Caco-2 (cell line): ENCODE data around the gene PCDHGB7. TPM values are rescaled to one million over a fixed set of nuclear protein-coding genes. Genes with fewer than 3 reads are reported as not detected.
"Not testable (repeated sequence)": the region's sequence is repeated elsewhere in the genome, so short reads cannot be mapped to it uniquely, and the experiment has no call there.

Source experiments
- BruUV-seq: library from RNA; stranded (reverse); fragments of 400-500 nt; replicated peaks from 2 replicates; lab custom pipeline; 2021; lab: Mats Ljungman, UMichigan
- CTCF ChIA-PET: fragments of 300-600 bp; sonication (Branson Sonifier 250); formaldehyde crosslinking; loops from one replicate; lab custom pipeline; 2022; ENCODE audit warnings: antibody characterized with exemption; lab: Charles Lee
- POLR2A ChIA-PET: fragments of 300-600 bp; sonication (Branson Sonifier 250); formaldehyde crosslinking; loops from one replicate; lab custom pipeline; 2022; ENCODE audit warnings: antibody characterized with exemption; lab: Charles Lee
- DNase-seq, 2 experiments: peaks; one replicate each; pipeline versions ENCODE4 v3.0.0 to v3.0.0-alpha.2; 2020 to 2022
- H3K27me3 ChIP-seq: replicated peaks from 2 replicates; pipeline ENCODE4 v1.6.0; 2011; ENCODE audit warnings: low read length; ENCODE audit not compliant: control insufficient read depth, insufficient read depth
- H3K36me3 ChIP-seq: 2 replicates; pipeline ENCODE4 v1.5.1; 2011; ENCODE audit warnings: low read length; ENCODE audit not compliant: control insufficient read depth, insufficient read depth
- H3K4me1 ChIP-seq: fragments of 250-450 bp; sonication (Bioruptor Pico); 2 replicates; pipeline ENCODE4 v1.5.1; 2020; ENCODE audit warnings: mild to moderate bottlenecking
- H3K4me3 ChIP-seq: 2 replicates; pipeline ENCODE4 v1.5.1; 2011; ENCODE audit warnings: low read depth, mild to moderate bottlenecking, control low read depth, low read length
- H3K9me3 ChIP-seq: fragments of 250-450 bp; sonication (Bioruptor Pico); 2 replicates; pipeline ENCODE4 v1.5.1; 2020; ENCODE audit warnings: mild to moderate bottlenecking, moderate library complexity
- H3K27ac Mint-ChIP-seq: one replicate; pipeline ENCODE4 v1.8.0; 2022; ENCODE audit warnings: mixed read lengths; ENCODE audit not compliant: unreplicated experiment
- H3K27me3 Mint-ChIP-seq: one replicate; pipeline ENCODE4 v1.8.0; 2022; ENCODE audit warnings: mixed read lengths; ENCODE audit not compliant: insufficient read depth, unreplicated experiment
- H3K36me3 Mint-ChIP-seq: one replicate; pipeline ENCODE4 v1.8.0; 2022; ENCODE audit warnings: mild to moderate bottlenecking, mixed read lengths; ENCODE audit not compliant: insufficient read depth, unreplicated experiment
- H3K4me1 Mint-ChIP-seq: one replicate; pipeline ENCODE4 v1.8.0; 2022; ENCODE audit warnings: low read depth, mixed read lengths; ENCODE audit not compliant: unreplicated experiment
- H3K4me3 Mint-ChIP-seq: one replicate; pipeline ENCODE4 v1.8.0; 2022; ENCODE audit warnings: mild to moderate bottlenecking, moderate library complexity, mixed read lengths; ENCODE audit not compliant: unreplicated experiment
- H3K9me3 Mint-ChIP-seq: one replicate; pipeline ENCODE4 v1.8.0; 2022; ENCODE audit warnings: mixed read lengths; ENCODE audit not compliant: unreplicated experiment
- intact Hi-C: fragments of 100-400 bp; cut with micrococcal nuclease; formaldehyde crosslinking; loops from one replicate; pipeline ENCODE4 v1.10.0; 2022; ENCODE audit not compliant: unreplicated experiment
- total RNA-seq: library from RNA; stranded (reverse); gene quantifications from 2 replicates; pipeline ENCODE4 v1.2.3, GENCODE V29; 2022
- TF ChIP-seq, protein P1 (sequence below), 2 experiments: fragments of 200-600 bp in 1 of 2; IDR thresholded peaks; 1 replicate in 1 of 2; 2 replicates in 1 of 2; pipeline versions ENCODE4 v1.5.1 to v1.8.0; 2011 to 2022; ENCODE audit warnings: antibody characterized with exemption in 1 of 2, control low read depth in 1 of 2, inconsistent platforms in 1 of 2, low read depth in 1 of 2, low read length in 1 of 2, mild to moderate bottlenecking in 1 of 2, moderate library complexity in 1 of 2; ENCODE audit not compliant: insufficient read depth in 1 of 2, severe bottlenecking in 1 of 2, unreplicated experiment in 1 of 2

PCDHGB7 gene
- total RNA-seq, 1 experiment from 2014 or later, result 2.4 TPM

DNA sequence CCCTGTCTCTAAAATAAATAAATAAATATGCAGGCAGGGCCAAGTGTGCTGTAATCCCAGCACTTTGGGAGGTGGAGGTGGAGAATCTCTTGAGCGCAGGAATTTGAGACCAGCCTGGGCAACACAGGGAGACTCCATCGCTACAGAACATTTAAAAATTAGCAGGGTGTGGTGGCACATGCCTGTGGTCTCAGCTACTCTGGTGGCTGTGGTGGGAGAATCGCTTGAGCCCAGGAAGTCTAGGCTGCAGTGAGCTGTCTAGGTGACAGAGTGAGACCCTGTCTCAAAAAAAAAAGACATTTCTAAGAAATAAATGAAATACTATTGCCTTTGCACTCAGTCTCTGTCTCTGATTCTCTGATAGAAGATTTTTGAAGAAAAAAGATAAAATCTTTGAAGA, 5.9 kb upstream of the PCDHGB7 start:
- Histone ChIP-seq H3K36me3 (no peaks in the 10 kb centered on the region), H3K9me3 (peaks cover 10% of the 10 kb centered on the region), H3K27me3 (no peaks in the 10 kb centered on the region), H3K4me3 (no peak overlapping the region), H3K4me1 (no peaks in the 10 kb centered on the region)
- POLR2A ChIA-PET, result no interaction called here
- H3K36me3 Mint-ChIP-seq, result peaks cover 4% of the 10 kb centered on the region
- intact Hi-C loops, result loop anchor here (5.0 kb wide), 1 partner anchor 89 kb away; the partner anchor contains the start of gene TAF7
- H3K9me3 Mint-ChIP-seq, result peaks cover 35% of the 10 kb centered on the region
- CTCF ChIA-PET, result no interaction called here
- H3K27ac Mint-ChIP-seq, result no peak overlapping the region
- TF ChIP-seq, protein P1, sequence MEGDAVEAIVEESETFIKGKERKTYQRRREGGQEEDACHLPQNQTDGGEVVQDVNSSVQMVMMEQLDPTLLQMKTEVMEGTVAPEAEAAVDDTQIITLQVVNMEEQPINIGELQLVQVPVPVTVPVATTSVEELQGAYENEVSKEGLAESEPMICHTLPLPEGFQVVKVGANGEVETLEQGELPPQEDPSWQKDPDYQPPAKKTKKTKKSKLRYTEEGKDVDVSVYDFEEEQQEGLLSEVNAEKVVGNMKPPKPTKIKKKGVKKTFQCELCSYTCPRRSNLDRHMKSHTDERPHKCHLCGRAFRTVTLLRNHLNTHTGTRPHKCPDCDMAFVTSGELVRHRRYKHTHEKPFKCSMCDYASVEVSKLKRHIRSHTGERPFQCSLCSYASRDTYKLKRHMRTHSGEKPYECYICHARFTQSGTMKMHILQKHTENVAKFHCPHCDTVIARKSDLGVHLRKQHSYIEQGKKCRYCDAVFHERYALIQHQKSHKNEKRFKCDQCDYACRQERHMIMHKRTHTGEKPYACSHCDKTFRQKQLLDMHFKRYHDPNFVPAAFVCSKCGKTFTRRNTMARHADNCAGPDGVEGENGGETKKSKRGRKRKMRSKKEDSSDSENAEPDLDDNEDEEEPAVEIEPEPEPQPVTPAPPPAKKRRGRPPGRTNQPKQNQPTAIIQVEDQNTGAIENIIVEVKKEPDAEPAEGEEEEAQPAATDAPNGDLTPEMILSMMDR (IDR thresholded peaks at IDR 0.05; ENCODE audit: insufficient read depth in 1 of 2, low read depth in 1 of 2, low read length in 1 of 2, severe bottlenecking in 1 of 2, unreplicated experiment in 1 of 2), result no peak
- no peaks in the 10 kb centered on the region for H3K4me1 Mint-ChIP-seq
- H3K27me3 Mint-ChIP-seq, result no peaks in the 10 kb centered on the region
- no peak for DNase-seq
- no TSS peak for BruUV-seq
- H3K4me3 Mint-ChIP-seq, result no peak overlapping the region

DNA sequence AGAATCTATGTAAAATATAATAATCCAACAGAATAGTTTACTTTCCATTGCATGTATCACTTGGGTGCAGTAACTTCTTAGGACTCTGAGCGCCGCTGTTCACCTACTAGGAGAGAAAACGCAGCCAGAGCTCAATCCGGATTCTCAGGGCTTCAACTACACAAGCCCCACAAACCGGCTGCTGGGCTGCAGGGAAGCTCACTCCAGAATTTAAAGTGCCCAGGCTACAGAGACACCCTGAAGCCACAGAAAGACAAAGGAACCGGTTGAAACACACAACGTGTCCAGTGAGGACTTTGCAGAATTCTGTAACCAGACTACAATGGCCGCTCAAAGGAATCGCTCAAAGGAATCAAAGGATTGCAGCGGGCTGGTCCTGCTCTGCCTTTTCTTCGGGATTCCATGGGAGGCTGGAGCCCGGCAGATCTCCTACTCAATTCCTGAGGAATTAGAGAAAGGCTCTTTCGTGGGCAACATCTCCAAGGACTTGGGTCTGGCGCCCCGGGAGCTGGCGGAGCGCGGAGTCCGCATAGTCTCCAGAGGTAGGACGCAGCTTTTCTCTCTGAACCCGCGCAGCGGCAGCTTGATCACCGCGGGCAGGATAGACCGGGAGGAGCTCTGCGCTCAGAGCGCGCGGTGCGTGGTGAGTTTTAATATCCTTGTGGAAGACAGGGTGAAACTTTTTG, 4.5 kb upstream of the PCDHGB7 start, which contains the start of gene PCDHGA10:
TSS of gene PCDHGA10 (plus strand) at position 134 of the 686 bp plus-strand sequence. CDS start at position 323, 189 bp downstream.
- POLR2A ChIA-PET, result interaction anchor here (1.4 kb wide), 1 partner anchor 92 kb away, joined by 4 read pairs; the partner anchor contains the start of gene TAF7
- DNase-seq, result peak in 1 of 2 experiments; percentile 50
- Mint-ChIP-seq H3K4me1 (no peaks in the 10 kb centered on the region), H3K9me3 (peaks cover 37% of the 10 kb centered on the region), H3K27ac (no peak within 1 kb of the TSS), H3K36me3 (peaks cover 8% of the 10 kb centered on the region), H3K4me3 (peak within 1 kb of the TSS; percentile 86), H3K27me3 (no peaks in the 10 kb centered on the region)
- Histone ChIP-seq H3K4me1 (no peaks in the 10 kb centered on the region), H3K36me3 (no peaks in the 10 kb centered on the region), H3K4me3 (peak within 1 kb of the TSS; percentile 49), H3K27me3 (no peaks in the 10 kb centered on the region), H3K9me3 (peaks cover 11% of the 10 kb centered on the region)
- intact Hi-C loops, result loop anchor here (1.0 to 5.0 kb wide), 4 partner anchors 91 to 147 kb away; partner anchors contain the start of gene TAF7
- CTCF ChIA-PET, result interaction anchor here (0.9 to 2.1 kb wide), 8 partner anchors 87 to 190 kb away, joined by 3 to 16 read pairs (median 4); partner anchors contain the start of gene PCDHB14
- TSS peak; percentile 19 for BruUV-seq
- TF ChIP-seq, protein P1 (IDR thresholded peaks at IDR 0.05; ENCODE audit: insufficient read depth in 1 of 2, low read depth in 1 of 2, low read length in 1 of 2, severe bottlenecking in 1 of 2, unreplicated experiment in 1 of 2), result peak; percentile 50 to 55

DNA sequence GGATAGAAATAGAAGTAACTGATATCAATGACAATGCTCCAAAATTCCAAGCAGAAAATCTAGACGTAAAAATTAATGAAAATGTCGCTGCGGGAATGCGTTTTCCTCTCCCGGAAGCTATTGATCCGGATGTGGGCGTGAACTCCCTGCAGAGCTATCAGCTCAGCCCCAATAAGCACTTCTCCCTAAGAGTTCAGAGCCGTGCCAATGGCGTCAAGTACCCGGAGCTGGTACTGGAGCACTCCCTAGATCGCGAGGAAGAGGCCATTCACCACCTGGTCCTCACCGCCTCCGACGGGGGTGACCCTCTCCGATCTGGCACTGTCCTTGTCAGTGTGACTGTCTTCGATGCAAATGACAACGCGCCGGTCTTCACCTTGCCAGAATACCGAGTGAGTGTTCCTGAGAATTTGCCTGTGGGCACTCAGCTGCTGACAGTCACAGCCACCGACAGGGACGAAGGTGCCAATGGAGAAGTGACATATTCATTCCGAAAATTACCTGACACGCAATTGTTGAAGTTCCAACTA, 3.9 kb upstream of the PCDHGB7 start:
- Histone ChIP-seq H3K9me3 (peaks cover 11% of the 10 kb centered on the region), H3K4me3 (peak overlapping the region; percentile 49), H3K4me1 (no peaks in the 10 kb centered on the region), H3K27me3 (no peaks in the 10 kb centered on the region), H3K36me3 (no peaks in the 10 kb centered on the region)
- TF ChIP-seq, protein P1 (IDR thresholded peaks at IDR 0.05; ENCODE audit: insufficient read depth in 1 of 2, low read depth in 1 of 2, low read length in 1 of 2, severe bottlenecking in 1 of 2, unreplicated experiment in 1 of 2), result no peak
- CTCF ChIA-PET, result interaction anchor here (1.1 to 2.1 kb wide), 6 partner anchors 102 to 190 kb away, joined by 4 to 16 read pairs (median 6); partner anchors contain the start of gene PCDHB14
- H3K4me1 Mint-ChIP-seq, result no peaks in the 10 kb centered on the region
- peaks cover 42% of the 10 kb centered on the region for H3K9me3 Mint-ChIP-seq
- no peak for DNase-seq
- POLR2A ChIA-PET, result interaction anchor here (1.4 kb wide), 1 partner anchor 93 kb away, joined by 4 read pairs; the partner anchor contains the start of gene TAF7
- BruUV-seq, result no TSS peak
- H3K27ac Mint-ChIP-seq, result no peak overlapping the region
- peak overlapping the region; percentile 86 for H3K4me3 Mint-ChIP-seq
- intact Hi-C loops, result loop anchor here (1.0 to 5.0 kb wide), 3 partner anchors 91 to 147 kb away; partner anchors contain the start of gene TAF7
- no peaks in the 10 kb centered on the region for H3K27me3 Mint-ChIP-seq
- H3K36me3 Mint-ChIP-seq, result peaks cover 14% of the 10 kb centered on the region

DNA sequence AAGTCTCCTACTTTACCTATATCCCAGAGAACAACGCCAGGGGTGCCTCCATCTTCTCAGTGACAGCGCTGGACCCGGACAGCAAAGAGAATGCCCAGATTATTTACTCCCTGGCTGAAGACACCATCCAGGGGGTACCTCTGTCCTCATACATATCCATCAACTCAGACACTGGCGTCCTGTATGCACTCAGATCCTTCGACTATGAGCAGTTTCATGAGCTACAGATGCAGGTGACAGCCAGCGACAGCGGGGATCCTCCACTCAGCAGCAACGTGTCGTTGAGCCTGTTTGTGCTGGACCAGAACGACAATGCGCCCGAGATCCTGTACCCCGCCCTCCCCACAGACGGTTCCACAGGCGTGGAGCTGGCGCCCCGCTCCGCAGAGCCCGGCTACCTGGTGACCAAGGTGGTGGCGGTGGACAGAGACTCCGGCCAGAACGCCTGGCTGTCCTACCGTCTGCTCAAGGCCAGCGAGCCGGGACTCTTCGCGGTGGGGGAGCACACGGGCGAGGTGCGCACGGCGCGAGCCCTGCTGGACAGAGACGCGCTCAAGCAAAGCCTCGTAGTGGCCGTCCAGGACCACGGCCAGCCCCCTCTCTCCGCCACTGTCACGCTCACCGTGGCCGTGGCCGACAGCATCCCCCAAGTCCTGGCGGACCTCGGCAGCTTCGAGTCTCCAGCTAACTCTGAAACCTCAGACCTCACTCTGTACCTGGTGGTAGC, 2.8 kb upstream of the PCDHGB7 start:
- H3K27me3 ChIP-seq, H3K4me3 ChIP-seq, H3K36me3 ChIP-seq, H3K27me3 Mint-ChIP-seq, H3K27ac Mint-ChIP-seq, BruUV-seq, H3K4me3 Mint-ChIP-seq, H3K4me1 ChIP-seq, H3K4me1 Mint-ChIP-seq, DNase-seq, CTCF ChIA-PET, POLR2A ChIA-PET: not testable (repeated sequence)
- intact Hi-C loops, result loop anchor here (5.0 kb wide), 1 partner anchor 92 kb away; the partner anchor contains the start of gene TAF7
- Mint-ChIP-seq H3K9me3 (peaks cover 39% of the 10 kb centered on the region), H3K36me3 (peaks cover 23% of the 10 kb centered on the region)
- H3K9me3 ChIP-seq, result peaks cover 15% of the 10 kb centered on the region
